ENCODE data around the gene TAAR5. TPM values are rescaled to one million over a fixed set of nuclear protein-coding genes. Genes with fewer than 3 reads are reported as not detected.
"Not testable (repeated sequence)": the region's sequence is repeated elsewhere in the genome, so short reads cannot be mapped to it uniquely, and the experiment has no call there.

TAAR5 gene
- total RNA-seq, 2 donors from 2014 or later, result not detected

GRCh38 chr6:132566404-132566803, 23.1 kb downstream of the TAAR5 start:
- H3K4me3 ChIP-seq (ENCODE audit: low read length), result no peak overlapping the region
- Mint-ChIP-seq H3K27ac (no peak overlapping the region), H3K36me3 (ENCODE audit: low read depth) (no peaks in the 10 kb centered on the region), H3K4me3 (no peak overlapping the region), H3K4me1 (peaks cover 19% of the 10 kb centered on the region), H3K27me3 (ENCODE audit: insufficient read depth) (peaks cover 3% of the 10 kb centered on the region), H3K9me3 (no peaks in the 10 kb centered on the region)
- no peaks in the 10 kb centered on the region for H3K9me3 ChIP-seq (ENCODE audit: control insufficient read depth, low read length)
- H3K4me1 ChIP-seq (ENCODE audit: control insufficient read depth, insufficient read depth, low read length), result no peaks in the 10 kb centered on the region
- H3K27ac ChIP-seq (ENCODE audit: low read depth, low read length), result no peak overlapping the region
- H3K27me3 ChIP-seq (ENCODE audit: control insufficient read depth, insufficient read depth, low read length, poor library complexity, severe bottlenecking), result peaks cover 9% of the 10 kb centered on the region
- H3K36me3 ChIP-seq (ENCODE audit: control insufficient read depth, insufficient read depth, low read length), result no peaks in the 10 kb centered on the region
- 92% methylated on average over 5 of the region's 6 CpGs; no CpG with 5 or more reads in 1 of the 2 experiments for WGBS, 2 experiments (ENCODE audit: insufficient coverage in 1 of 2, insufficient read length in 1 of 2)
- no peak for DNase-seq
- H3K9ac ChIP-seq (ENCODE audit: extremely low read depth, low read length, poor library complexity, severe bottlenecking), result no peak overlapping the region
- TF ChIP-seq CTCF (conservative IDR thresholded peaks at IDR 0.05), result no peak

GRCh38 chr6:132560087-132560486, 29.5 kb downstream of the TAAR5 start:
- H3K9me3 ChIP-seq (ENCODE audit: control insufficient read depth, low read length); H3K9ac ChIP-seq (ENCODE audit: extremely low read depth, low read length, poor library complexity, severe bottlenecking); H3K9me3 Mint-ChIP-seq; H3K36me3 Mint-ChIP-seq (ENCODE audit: low read depth); H3K27me3 Mint-ChIP-seq (ENCODE audit: insufficient read depth); H3K4me1 ChIP-seq (ENCODE audit: control insufficient read depth, insufficient read depth, low read length); H3K4me3 Mint-ChIP-seq; H3K36me3 ChIP-seq (ENCODE audit: control insufficient read depth, insufficient read depth, low read length); H3K27ac ChIP-seq (ENCODE audit: low read depth, low read length); DNase-seq; H3K4me1 Mint-ChIP-seq; H3K27ac Mint-ChIP-seq; H3K27me3 ChIP-seq (ENCODE audit: control insufficient read depth, insufficient read depth, low read length, poor library complexity, severe bottlenecking); H3K4me3 ChIP-seq (ENCODE audit: low read length): not testable (repeated sequence)
- 85 to 90% methylated on average over 3 of the region's 3 CpGs for WGBS, 2 experiments (ENCODE audit: insufficient coverage in 1 of 2, insufficient read length in 1 of 2)

- H3K36me3 ChIP-seq (ENCODE audit: control insufficient read depth, insufficient read depth, low read length), result no peaks in the 10 kb centered on the region
- Mint-ChIP-seq H3K36me3 (ENCODE audit: low read depth) (no peaks in the 10 kb centered on the region), H3K27me3 (ENCODE audit: insufficient read depth) (peaks cover 45% of the 10 kb centered on the region), H3K27ac (no peak within 1 kb of the TSS), H3K4me3 (no peak within 1 kb of the TSS), H3K4me1 (peaks cover 7% of the 10 kb centered on the region), H3K9me3 (no peaks in the 10 kb centered on the region)
- no peaks in the 10 kb centered on the region for H3K4me1 ChIP-seq (ENCODE audit: control insufficient read depth, insufficient read depth, low read length)
- no peak within 1 kb of the TSS for H3K9ac ChIP-seq (ENCODE audit: extremely low read depth, low read length, poor library complexity, severe bottlenecking)
- no peaks in the 10 kb centered on the region for H3K9me3 ChIP-seq (ENCODE audit: control insufficient read depth, low read length)
- no peak for TF ChIP-seq CTCF (conservative IDR thresholded peaks at IDR 0.05)
- WGBS, 2 experiments (ENCODE audit: insufficient coverage in 1 of 2, insufficient read length in 1 of 2), result 100% methylated on average over 1 of the region's 2 CpGs; no CpG with 5 or more reads in 1 of the 2 experiments
- peaks cover 55% of the 10 kb centered on the region for H3K27me3 ChIP-seq (ENCODE audit: control insufficient read depth, insufficient read depth, low read length, poor library complexity, severe bottlenecking)
- no peak within 1 kb of the TSS for H3K27ac ChIP-seq (ENCODE audit: low read depth, low read length)
- no peak for DNase-seq
- no peak within 1 kb of the TSS for H3K4me3 ChIP-seq (ENCODE audit: low read length)
These were observed 37.2 kb downstream of the TAAR5 start, which contains the start of gene TAAR8 for GRCh38 chr6:132552372-132552771. TAAR8 (plus strand) TSS chr6:132552672; CDS start chr6:132552693, 21 bp downstream.

- H3K36me3 ChIP-seq (ENCODE audit: control insufficient read depth, insufficient read depth, low read length), result no peaks in the 10 kb centered on the region
- H3K4me1 Mint-ChIP-seq, result peaks cover 7% of the 10 kb centered on the region
- no peak overlapping the region for H3K9ac ChIP-seq (ENCODE audit: extremely low read depth, low read length, poor library complexity, severe bottlenecking)
- TF ChIP-seq CTCF (conservative IDR thresholded peaks at IDR 0.05), result no peak
- no peaks in the 10 kb centered on the region for H3K9me3 Mint-ChIP-seq
- H3K36me3 Mint-ChIP-seq (ENCODE audit: low read depth), result no peaks in the 10 kb centered on the region
- 85 to 100% methylated on average over 3 to 4 of the region's 4 CpGs for WGBS, 2 experiments (ENCODE audit: insufficient coverage in 1 of 2, insufficient read length in 1 of 2)
- no peaks in the 10 kb centered on the region for H3K4me1 ChIP-seq (ENCODE audit: control insufficient read depth, insufficient read depth, low read length)
- no peak overlapping the region for H3K27ac ChIP-seq (ENCODE audit: low read depth, low read length)
- peaks cover 55% of the 10 kb centered on the region for H3K27me3 Mint-ChIP-seq (ENCODE audit: insufficient read depth)
- DNase-seq, result no peak
- no peaks in the 10 kb centered on the region for H3K9me3 ChIP-seq (ENCODE audit: control insufficient read depth, low read length)
- H3K4me3 ChIP-seq (ENCODE audit: low read length), result no peak overlapping the region
- H3K27me3 ChIP-seq (ENCODE audit: control insufficient read depth, insufficient read depth, low read length, poor library complexity, severe bottlenecking), result peaks cover 67% of the 10 kb centered on the region
- no peak overlapping the region for H3K4me3 Mint-ChIP-seq
- no peak overlapping the region for H3K27ac Mint-ChIP-seq
These were observed 38.3 kb downstream of the TAAR5 start for GRCh38 chr6:132551214-132551613.
